NCI-H146 treated with DMSO at 0.1 percent for 48 hours (cell line): ENCODE measurements around the gene GAREM1.
"Not testable (repeated sequence)": the region's sequence is repeated elsewhere in the genome, so short reads cannot be mapped to it uniquely, and the experiment has no call there.

Experiments used
- DNase-seq: peaks from one replicate; lab custom pipeline; 2025; ENCODE audit not compliant: unreplicated experiment; lab: John Stamatoyannopoulos, UW

The GAREM1 gene

GRCh38 chr18:32372381-32373061, 98.2 kb downstream of the GAREM1 start:
- DNase-seq: peak; percentile 92

GRCh38 chr18:32372047-32372380, 98.7 kb downstream of the GAREM1 start:
- DNase-seq: no peak

GRCh38 chr18:32371384-32371783, 99.3 kb downstream of the GAREM1 start:
- DNase-seq: no peak

- DNase-seq: no peak
Measured at GRCh38 chr18:32368991-32369390, 101.7 kb downstream of the GAREM1 start.

GRCh38 chr18:32368170-32368569, 102.5 kb downstream of the GAREM1 start:
- no peak for DNase-seq

- DNase-seq: no peak
Measured at GRCh38 chr18:32366586-32367538, 103.8 kb downstream of the GAREM1 start.

- no peak for DNase-seq
Measured at GRCh38 chr18:32362484-32362883, 108.2 kb downstream of the GAREM1 start.

- no peak for DNase-seq
Measured at GRCh38 chr18:32360682-32361345, 109.9 kb downstream of the GAREM1 start.

- DNase-seq: no peak
Measured at GRCh38 chr18:32358529-32358928, 112.2 kb downstream of the GAREM1 start.

- no peak for DNase-seq
Measured at GRCh38 chr18:32358075-32358474, 112.6 kb downstream of the GAREM1 start.

- no peak for DNase-seq
Measured at GRCh38 chr18:32355896-32356295, 114.8 kb downstream of the GAREM1 start.

GRCh38 chr18:32354518-32354917, 116.2 kb downstream of the GAREM1 start:
- no peak for DNase-seq

GRCh38 chr18:32353257-32353656, 117.4 kb downstream of the GAREM1 start:
- DNase-seq: no peak

- no peak for DNase-seq
Measured at GRCh38 chr18:32351032-32351431, 119.7 kb downstream of the GAREM1 start.

- no peak for DNase-seq
Measured at GRCh38 chr18:32349728-32350395, 120.8 kb downstream of the GAREM1 start.

GRCh38 chr18:32346671-32347070, 124.0 kb downstream of the GAREM1 start:
- no peak for DNase-seq

- no peak for DNase-seq
Measured at GRCh38 chr18:32343634-32344033, 127.0 kb downstream of the GAREM1 start.

- DNase-seq: not testable (repeated sequence)
Measured at GRCh38 chr18:32341112-32341511, 129.6 kb downstream of the GAREM1 start.

- no peak for DNase-seq
Measured at GRCh38 chr18:32339045-32339444, 131.6 kb downstream of the GAREM1 start.

GRCh38 chr18:32337821-32338220, 132.9 kb downstream of the GAREM1 start:
- no peak for DNase-seq

GRCh38 chr18:32337347-32337746, 133.3 kb downstream of the GAREM1 start:
- no peak for DNase-seq
